H9 (cell line): ENCODE data around the gene POU4F3. TPM values are rescaled to one million over a fixed set of nuclear protein-coding genes. Genes with fewer than 3 reads are reported as not detected.

Source experiments
- DNase-seq: peaks from one replicate; pipeline ENCODE4 v3.0.0-alpha.2; 2017
- H2AFZ ChIP-seq: one replicate; pipeline ENCODE4 v1.6.1; 2013; ENCODE audit warnings: mild to moderate bottlenecking, low read length, control low read depth, moderate library complexity
- H2AK5ac ChIP-seq: 2 replicates; pipeline ENCODE4 v1.6.1; 2013; ENCODE audit warnings: low read length, control low read depth, mixed read lengths; ENCODE audit not compliant: insufficient read length
- H2BK120ac ChIP-seq: one replicate; pipeline ENCODE4 v1.6.1; 2013; ENCODE audit warnings: low read depth, mild to moderate bottlenecking, low read length, control low read depth, inconsistent platforms; ENCODE audit not compliant: poor library complexity, severe bottlenecking
- H2BK12ac ChIP-seq: 2 replicates; pipeline ENCODE4 v1.6.1; 2013; ENCODE audit warnings: low read length, control low read depth, mixed read lengths, low read depth; ENCODE audit not compliant: insufficient read length
- H2BK15ac ChIP-seq: 2 replicates; pipeline ENCODE4 v1.6.1; 2013; ENCODE audit warnings: low read depth, low read length, control low read depth
- H2BK20ac ChIP-seq: one replicate; pipeline ENCODE4 v1.6.1; 2013; ENCODE audit warnings: low read depth, mild to moderate bottlenecking, low read length, control low read depth, inconsistent platforms; ENCODE audit not compliant: poor library complexity, severe bottlenecking
- H2BK5ac ChIP-seq: 2 replicates; pipeline ENCODE4 v1.6.1; 2013; ENCODE audit warnings: low read length, control low read depth, mixed read lengths; ENCODE audit not compliant: insufficient read length
- H3K14ac ChIP-seq: 2 replicates; pipeline ENCODE4 v1.6.1; 2013; ENCODE audit warnings: low read length, control low read depth; ENCODE audit not compliant: insufficient read depth
- H3K18ac ChIP-seq: 2 replicates; pipeline ENCODE4 v1.6.1; 2013; ENCODE audit warnings: low read depth, mild to moderate bottlenecking, mixed read lengths, low read length, control low read depth; ENCODE audit not compliant: insufficient read length
- H3K23ac ChIP-seq: 2 replicates; pipeline ENCODE4 v1.6.1; 2013; ENCODE audit warnings: low read length, control low read depth, mixed read lengths, low read depth; ENCODE audit not compliant: insufficient read length
- H3K23me2 ChIP-seq: 2 replicates; pipeline ENCODE4 v1.6.1; 2013; ENCODE audit warnings: low read depth, mild to moderate bottlenecking, mixed read lengths, low read length, control low read depth; ENCODE audit not compliant: insufficient read length, poor library complexity, severe bottlenecking
- H3K27ac ChIP-seq: 2 replicates; pipeline ENCODE4 v1.5.1; 2013; ENCODE audit warnings: low read length, control low read depth, mixed read lengths, low read depth; ENCODE audit not compliant: insufficient read length
- H3K27me3 ChIP-seq: 2 replicates; pipeline ENCODE4 v1.6.1; 2013; ENCODE audit warnings: low read length, control low read depth, inconsistent platforms; ENCODE audit not compliant: insufficient read depth
- H3K4ac ChIP-seq: 2 replicates; pipeline ENCODE4 v1.6.1; 2013; ENCODE audit warnings: low read depth, mild to moderate bottlenecking, control low read depth, inconsistent platforms, low read length, moderate library complexity
- H3K4me1 ChIP-seq: 2 replicates; pipeline ENCODE4 v1.6.1; 2013; ENCODE audit warnings: low read length, control low read depth, inconsistent platforms; ENCODE audit not compliant: insufficient read depth
- H3K4me2 ChIP-seq: 2 replicates; pipeline ENCODE4 v1.6.1; 2013; ENCODE audit warnings: low read length, control low read depth, mixed read lengths; ENCODE audit not compliant: insufficient read length, insufficient read depth
- H3K56ac ChIP-seq: 2 replicates; pipeline ENCODE4 v1.6.1; 2013; ENCODE audit warnings: low read depth, mild to moderate bottlenecking, mixed read lengths, low read length, control low read depth; ENCODE audit not compliant: insufficient read length
- H3K79me1 ChIP-seq: 2 replicates; pipeline ENCODE4 v1.6.1; 2013; ENCODE audit warnings: low read depth, mild to moderate bottlenecking, moderate library complexity, low read length, control low read depth, inconsistent platforms; ENCODE audit not compliant: insufficient read depth, poor library complexity, severe bottlenecking
- H3K79me2 ChIP-seq: 2 replicates; pipeline ENCODE4 v1.6.1; 2013; ENCODE audit warnings: low read length, control low read depth, inconsistent platforms; ENCODE audit not compliant: insufficient read depth
- H3K9ac ChIP-seq: 2 replicates; pipeline ENCODE4 v1.6.1; 2013; ENCODE audit warnings: low read length, control low read depth, mixed read lengths; ENCODE audit not compliant: insufficient read length; ENCODE audit errors: extremely low read depth
- H3K9me3 ChIP-seq: one replicate; pipeline ENCODE4 v1.6.1; 2013; ENCODE audit warnings: low read depth, low read length, inconsistent platforms; ENCODE audit not compliant: control insufficient read depth
- H3T11ph ChIP-seq: one replicate; pipeline ENCODE4 v1.6.1; 2013; ENCODE audit warnings: mild to moderate bottlenecking, low read length, control low read depth, inconsistent platforms
- H4K20me1 ChIP-seq: one replicate; pipeline ENCODE4 v1.6.1; 2013; ENCODE audit not compliant: control insufficient read depth, insufficient read length, insufficient read depth
- H4K5ac ChIP-seq: 2 replicates; pipeline ENCODE4 v1.6.1; 2013; ENCODE audit warnings: low read depth, mild to moderate bottlenecking, mixed read lengths, low read length, control low read depth; ENCODE audit not compliant: insufficient read length
- H4K8ac ChIP-seq: replicated peaks from 2 replicates; pipeline ENCODE4 v1.6.1; 2013; ENCODE audit warnings: low read length, control low read depth, mixed read lengths, low read depth; ENCODE audit not compliant: insufficient read length
- H4K91ac ChIP-seq: 2 replicates; pipeline ENCODE4 v1.6.1; 2013; ENCODE audit warnings: low read depth, mild to moderate bottlenecking, moderate library complexity, mixed read lengths, low read length, control low read depth; ENCODE audit not compliant: insufficient read length
- H3K27ac Mint-ChIP-seq, 3 experiments: 2 replicates in 2 of 3; 3 replicates in 1 of 3; pipeline ENCODE4 v1.8.0; 2020 to 2021; ENCODE audit warnings: mixed read lengths in 3 of 3, mild to moderate bottlenecking in 1 of 3, moderate library complexity in 1 of 3
- H3K27me3 Mint-ChIP-seq: 2 replicates; pipeline ENCODE4 v1.8.0; 2021; ENCODE audit warnings: low read depth, mild to moderate bottlenecking, moderate library complexity, mixed read lengths
- H3K36me3 Mint-ChIP-seq, 3 experiments: 2 replicates in 2 of 3; 3 replicates in 1 of 3; pipeline ENCODE4 v1.8.0; 2020 to 2021; ENCODE audit warnings: low read depth in 3 of 3, mixed read lengths in 3 of 3; ENCODE audit not compliant: insufficient read depth in 1 of 3
- H3K4me1 Mint-ChIP-seq, 2 experiments: 2 replicates each; pipeline ENCODE4 v1.8.0; 2020; ENCODE audit warnings: mixed read lengths in 2 of 2
- H3K4me3 Mint-ChIP-seq, 2 experiments: 2 replicates in 1 of 2; 3 replicates in 1 of 2; pipeline ENCODE4 v1.8.0; 2020 to 2021; ENCODE audit warnings: mild to moderate bottlenecking in 2 of 2, mixed read lengths in 2 of 2, moderate library complexity in 1 of 2
- H3K9me3 Mint-ChIP-seq, 2 experiments: 2 replicates in 1 of 2; 3 replicates in 1 of 2; pipeline ENCODE4 v1.8.0; 2020; ENCODE audit warnings: mild to moderate bottlenecking in 2 of 2, mixed read lengths in 2 of 2, moderate library complexity in 1 of 2
- WGBS: extraction: QIAGEN DNeasy Blood & Tissue Kit; methylation state at CpG from one replicate; pipeline ENCODE4 v1.1.7; 2013; ENCODE audit warnings: missing lambda C conversion rate, low lambda C conversion rate, mixed read lengths; ENCODE audit not compliant: insufficient read length; ENCODE audit errors: extremely low coverage; 5-methylcytosine and 5-hydroxymethylcytosine counted together
- total RNA-seq: library from RNA; stranded (reverse); gene quantifications from 2 replicates; pipeline ENCODE4 v1.2.1, GENCODE V29; 2021
- TF ChIP-seq, protein P1 (sequence below): fragments of 200-600 bp; sonication (generic); conservative IDR thresholded peaks from 3 replicates; pipeline ENCODE4 v1.8.0; 2021; ENCODE audit warnings: antibody characterized with exemption, mild to moderate bottlenecking

The POU4F3 gene
- total RNA-seq, 1 experiment from 2014 or later = not detected

DNA sequence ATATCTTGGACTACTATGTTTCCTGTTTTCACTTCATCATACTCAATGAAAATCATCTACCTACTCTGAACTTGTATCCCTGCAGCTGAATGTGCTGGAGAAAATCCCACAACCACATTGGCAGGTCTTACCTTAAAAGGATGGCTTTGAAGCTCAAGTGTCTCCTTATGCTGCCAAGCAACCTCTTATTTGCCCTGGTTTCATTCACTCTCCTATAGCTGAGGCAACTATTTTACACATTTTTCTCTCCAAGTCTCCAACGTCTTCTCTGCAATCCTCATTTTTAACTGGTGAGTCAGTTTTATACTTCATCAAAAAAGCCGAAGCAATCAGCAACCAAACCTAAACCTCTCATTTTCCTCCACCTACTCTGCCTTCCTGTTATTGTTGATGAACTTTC lies 49.7 kb downstream of the POU4F3 start:
- Histone ChIP-seq H4K8ac (no peak overlapping the region), H3K27ac (no peak overlapping the region), H2BK12ac (no peak overlapping the region), H3K14ac (no peak overlapping the region), H2AFZ (no peak overlapping the region), H4K20me1 (no peaks in the 10 kb centered on the region), H3K23me2 (no peaks in the 10 kb centered on the region), H2BK15ac (no peak overlapping the region), H2BK20ac (no peak overlapping the region), H3K4me2 (no peak overlapping the region), H4K5ac (no peak overlapping the region), H3T11ph (no peak overlapping the region), H3K9ac (no peak overlapping the region), H3K18ac (no peak overlapping the region), H3K4me1 (no peaks in the 10 kb centered on the region), H3K79me1 (no peaks in the 10 kb centered on the region), H4K91ac (no peak overlapping the region), H2BK120ac (no peak overlapping the region), H3K56ac (no peak overlapping the region), H3K9me3 (no peaks in the 10 kb centered on the region), H3K27me3 (no peaks in the 10 kb centered on the region), H3K79me2 (no peaks in the 10 kb centered on the region), H2AK5ac (no peak overlapping the region), H3K23ac (no peak overlapping the region), H2BK5ac (no peak overlapping the region), H3K4ac (no peak overlapping the region)
- H3K27me3 Mint-ChIP-seq = peaks cover 12% of the 10 kb centered on the region; the same call in 1 of the 2 replicates
- H3K27ac Mint-ChIP-seq = no peak overlapping the region
- no peak for DNase-seq
- H3K4me1 Mint-ChIP-seq = no peaks in the 10 kb centered on the region
- TF ChIP-seq, protein P1, sequence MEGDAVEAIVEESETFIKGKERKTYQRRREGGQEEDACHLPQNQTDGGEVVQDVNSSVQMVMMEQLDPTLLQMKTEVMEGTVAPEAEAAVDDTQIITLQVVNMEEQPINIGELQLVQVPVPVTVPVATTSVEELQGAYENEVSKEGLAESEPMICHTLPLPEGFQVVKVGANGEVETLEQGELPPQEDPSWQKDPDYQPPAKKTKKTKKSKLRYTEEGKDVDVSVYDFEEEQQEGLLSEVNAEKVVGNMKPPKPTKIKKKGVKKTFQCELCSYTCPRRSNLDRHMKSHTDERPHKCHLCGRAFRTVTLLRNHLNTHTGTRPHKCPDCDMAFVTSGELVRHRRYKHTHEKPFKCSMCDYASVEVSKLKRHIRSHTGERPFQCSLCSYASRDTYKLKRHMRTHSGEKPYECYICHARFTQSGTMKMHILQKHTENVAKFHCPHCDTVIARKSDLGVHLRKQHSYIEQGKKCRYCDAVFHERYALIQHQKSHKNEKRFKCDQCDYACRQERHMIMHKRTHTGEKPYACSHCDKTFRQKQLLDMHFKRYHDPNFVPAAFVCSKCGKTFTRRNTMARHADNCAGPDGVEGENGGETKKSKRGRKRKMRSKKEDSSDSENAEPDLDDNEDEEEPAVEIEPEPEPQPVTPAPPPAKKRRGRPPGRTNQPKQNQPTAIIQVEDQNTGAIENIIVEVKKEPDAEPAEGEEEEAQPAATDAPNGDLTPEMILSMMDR = no peak
- no peaks in the 10 kb centered on the region for H3K36me3 Mint-ChIP-seq
- no CpG with 5 or more reads among the region's 2 CpGs for WGBS
- no peak overlapping the region for H3K4me3 Mint-ChIP-seq
- H3K9me3 Mint-ChIP-seq = no peaks in the 10 kb centered on the region
